RWPE1 (cell line): Measurements from ENCODE around the gene PSMA1.
"Not testable (repeated sequence)": the region's sequence is repeated elsewhere in the genome, so short reads cannot be mapped to it uniquely, and the experiment has no call there.

Source experiments
- CTCF ChIA-PET: fragments of 350-600 bp; sonication (Branson Sonifier 250); formaldehyde crosslinking; extraction: SDS; loops from one replicate; lab custom pipeline; 2021; lab: Yijun Ruan, JAX
- POLR2A ChIA-PET: fragments of 400-600 bp; formaldehyde crosslinking; extraction: SDS; loops from one replicate; lab custom pipeline; 2020; ENCODE audit warnings: antibody characterized with exemption; ENCODE audit not compliant: low non-redundant PET; lab: Yijun Ruan, JAX
- DNase-seq: peaks from one replicate; pipeline ENCODE4 v3.0.0; 2012; ENCODE audit warnings: low spot score
- H3K27ac ChIP-seq: fragments of 450-650 bp; 2 replicates; pipeline ENCODE4 v1.5.1; 2017
- CTCF ChIP-seq: fragments of 450-650 bp; conservative IDR thresholded peaks from 2 replicates; pipeline ENCODE4 v1.5.1; 2017; ENCODE audit warnings: low read depth, mild to moderate bottlenecking

The PSMA1 gene

GRCh38 chr11:14519917-14520746, at the start of gene PSMA1:
Gene PSMA1, minus strand, starts transcription at chr11:14520386. Its CDS starts 87 bp downstream, at chr11:14520299.
- no peak for TF ChIP-seq CTCF
- POLR2A ChIA-PET, result no interaction called here
- H3K27ac ChIP-seq, result peak within 1 kb of the TSS; percentile 86
- DNase-seq, result peak; percentile 92
- CTCF ChIA-PET, result no interaction called here

GRCh38 chr11:14569516-14569915, 49.3 kb upstream of the PSMA1 start:
- CTCF ChIA-PET, H3K27ac ChIP-seq, POLR2A ChIA-PET, DNase-seq: not testable (repeated sequence)

GRCh38 chr11:14567064-14567651, 47.0 kb upstream of the PSMA1 start:
- POLR2A ChIA-PET, result no interaction called here
- no peak for TF ChIP-seq CTCF
- CTCF ChIA-PET, result no interaction called here
- H3K27ac ChIP-seq, result no peak overlapping the region
- DNase-seq, result no peak

GRCh38 chr11:14566331-14567063, 46.3 kb upstream of the PSMA1 start:
- DNase-seq, result no peak
- ChIA-PET CTCF (interaction anchor here (0.6 to 1.5 kb wide), 3 partner anchors 12 to 21 kb away, joined by 3 to 5 read pairs (median 4); no protein-coding TSS in a partner anchor), POLR2A (no interaction called here)
- no peak for TF ChIP-seq CTCF
- no peak overlapping the region for H3K27ac ChIP-seq

- CTCF ChIA-PET, result interaction anchor here (0.6 to 1.5 kb wide), 3 partner anchors 13 to 20 kb away, joined by 3 to 5 read pairs (median 4); no protein-coding TSS in a partner anchor
- no peak overlapping the region for H3K27ac ChIP-seq
- DNase-seq, result no peak
- POLR2A ChIA-PET, result no interaction called here
- no peak for TF ChIP-seq CTCF
Observed at GRCh38 chr11:14565845-14566244, 45.7 kb upstream of the PSMA1 start.

- POLR2A ChIA-PET, result no interaction called here
Observed at GRCh38 chr11:14555818-14556217, 35.6 kb upstream of the PSMA1 start.

More at GRCh38 chr11:14555818-14556217, 35.6 kb upstream of the PSMA1 start:
- no peak overlapping the region for H3K27ac ChIP-seq
- TF ChIP-seq CTCF, result no peak
- no peak for DNase-seq
- CTCF ChIA-PET, result no interaction called here
